Activated naive CD8-positive, alpha-beta T cell treated with anti-CD3 and anti-CD28 coated beads, Interleukin-2, amount 50 U/mL, for 16 hours (primary cell): Measurements from ENCODE around the gene LRRFIP1.
"Not testable (repeated sequence)": the region's sequence is repeated elsewhere in the genome, so short reads cannot be mapped to it uniquely, and the experiment has no call there.

Experiments
- DNase-seq: peaks from one replicate; pipeline ENCODE4 v3.0.0-alpha.2; 2020; ENCODE audit warnings: low read depth, low spot score

The LRRFIP1 gene

DNA sequence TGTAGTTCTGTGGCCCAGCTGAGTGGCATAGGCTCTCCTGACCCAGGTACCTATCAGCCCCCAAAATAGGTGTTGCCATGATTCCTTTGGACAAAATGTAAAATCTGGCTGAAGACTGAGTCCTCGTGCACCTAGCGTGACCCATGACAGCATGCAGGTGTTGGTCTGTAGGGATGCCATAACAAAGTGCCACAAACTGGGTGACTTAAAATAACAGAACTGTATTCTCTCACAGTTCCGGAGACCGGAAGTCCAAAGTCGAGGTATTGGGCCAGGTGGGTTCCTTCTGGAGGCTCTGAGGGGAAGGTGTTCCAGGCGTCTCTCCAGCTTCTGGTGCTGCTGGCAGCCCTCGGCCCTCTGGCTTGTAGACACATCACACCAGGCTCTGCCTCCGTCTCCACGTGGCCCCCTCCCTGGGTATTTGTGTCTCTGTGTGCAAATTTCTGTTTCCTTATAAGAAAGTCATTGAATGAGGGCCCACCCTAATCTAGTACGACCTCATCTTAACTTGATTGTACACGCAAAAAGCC lies 34.5 kb downstream of the LRRFIP1 start:
- DNase-seq: no peak

DNA sequence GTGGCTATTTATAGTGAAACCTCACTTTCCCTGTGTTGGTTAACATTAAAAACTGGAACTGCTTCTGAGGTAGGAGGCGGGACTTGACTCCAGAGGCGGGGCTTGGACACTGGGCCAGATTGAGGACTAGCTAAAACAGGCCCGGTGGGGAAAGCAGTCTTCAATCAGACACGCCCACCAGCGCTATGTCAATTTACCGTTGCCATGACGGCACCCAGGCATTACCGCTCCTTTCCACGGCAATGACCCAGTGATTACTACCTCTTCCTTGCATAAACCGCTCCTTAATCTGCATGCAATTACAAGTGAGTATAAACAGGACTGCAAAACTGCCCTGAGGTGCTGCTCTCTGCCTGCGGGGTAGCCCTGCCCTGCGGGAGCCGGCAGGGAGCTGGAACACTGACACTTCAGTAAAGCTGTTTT lies 35.3 kb downstream of the LRRFIP1 start:
- no peak for DNase-seq

DNA sequence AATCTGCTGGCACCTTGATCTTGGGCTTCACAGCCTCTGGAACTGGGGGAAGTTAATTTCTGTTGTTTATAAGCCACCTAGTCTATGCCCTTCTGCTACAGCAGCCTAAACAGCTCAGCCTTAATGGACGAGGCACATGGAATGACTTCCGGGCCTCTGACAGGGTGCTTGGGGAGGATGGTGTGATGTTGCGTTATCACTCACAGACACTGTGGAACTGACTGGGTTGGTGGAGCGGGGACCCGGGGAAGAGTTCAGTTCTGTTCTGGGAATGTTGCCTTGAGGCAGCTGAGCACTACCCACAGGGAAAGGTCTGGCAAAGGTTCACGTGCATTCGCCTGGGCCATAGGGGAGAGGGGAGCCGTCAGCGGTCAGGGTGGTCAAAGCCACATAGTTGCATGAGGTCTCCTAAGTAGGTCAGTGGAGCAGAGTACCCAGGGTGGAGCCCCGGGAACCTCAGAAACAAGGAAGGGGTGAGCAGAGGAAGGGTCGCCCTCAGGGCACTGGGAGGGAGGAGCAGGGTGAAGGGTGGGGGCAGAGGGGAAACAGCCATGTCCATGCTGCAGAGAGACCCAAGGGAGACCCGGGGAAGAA lies 36.2 kb downstream of the LRRFIP1 start:
- DNase-seq: no peak

DNA sequence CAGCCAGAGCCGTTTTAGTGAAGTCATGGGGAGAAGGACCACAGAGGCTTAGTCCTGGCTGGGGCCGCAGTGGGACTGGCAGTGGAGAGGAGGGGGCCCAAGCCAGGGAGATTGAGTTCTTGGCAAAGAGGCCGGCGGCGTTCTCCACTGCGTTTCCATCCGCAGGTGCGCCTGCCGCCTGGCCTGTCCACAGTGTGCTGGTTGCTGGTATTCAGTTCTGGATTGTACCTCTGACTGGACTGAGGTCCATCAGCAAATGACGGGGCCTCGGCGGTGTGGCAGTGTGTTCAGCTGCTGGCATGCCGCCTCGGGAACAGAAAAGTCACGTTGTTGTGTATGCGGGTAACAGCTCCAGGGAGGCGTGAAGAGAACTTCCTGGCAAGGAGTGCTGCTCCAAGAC lies 36.8 kb downstream of the LRRFIP1 start:
- no peak for DNase-seq

DNA sequence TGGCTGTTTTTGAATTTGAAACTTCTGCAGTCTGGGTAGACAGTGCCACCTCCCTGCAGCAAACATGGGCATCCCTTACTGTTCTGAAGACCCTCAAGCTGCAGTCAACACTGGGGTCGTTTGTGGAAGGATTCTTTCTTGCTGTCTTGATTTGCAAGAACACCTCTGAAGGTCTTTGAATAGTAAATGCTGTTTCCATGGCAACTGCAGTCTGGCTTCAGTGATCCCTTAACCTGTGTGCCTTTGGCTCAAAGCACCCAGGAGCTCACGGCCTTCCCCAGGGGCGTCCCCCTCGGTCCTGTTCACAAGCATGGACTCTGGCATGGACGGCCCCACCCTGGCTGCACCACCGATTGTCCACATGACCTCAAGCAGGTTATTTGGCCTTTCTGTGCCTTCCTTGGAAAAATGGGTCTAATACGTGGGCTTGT lies 38.3 kb downstream of the LRRFIP1 start:
- DNase-seq: no peak

DNA sequence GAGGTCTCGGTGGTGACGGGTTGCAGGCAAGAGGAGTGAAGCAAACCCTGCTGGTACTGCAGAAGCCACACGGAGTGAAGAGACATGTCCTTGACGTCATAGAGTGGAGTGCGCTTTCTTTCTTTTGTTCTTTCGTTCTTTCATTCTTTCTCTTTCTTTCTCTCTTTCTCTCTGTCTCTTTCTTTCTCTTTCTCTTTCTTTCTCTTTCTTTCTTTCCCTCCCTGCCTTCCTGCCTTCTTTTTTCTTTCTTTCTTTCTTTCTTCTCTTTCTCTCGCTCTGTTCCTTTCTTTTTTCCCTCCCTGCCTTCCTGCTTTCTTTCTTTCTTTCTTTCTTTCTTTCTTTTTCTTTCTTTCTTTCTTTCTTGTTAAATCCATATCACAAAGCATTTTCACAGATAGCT lies 39.2 kb downstream of the LRRFIP1 start:
- no peak for DNase-seq

DNA sequence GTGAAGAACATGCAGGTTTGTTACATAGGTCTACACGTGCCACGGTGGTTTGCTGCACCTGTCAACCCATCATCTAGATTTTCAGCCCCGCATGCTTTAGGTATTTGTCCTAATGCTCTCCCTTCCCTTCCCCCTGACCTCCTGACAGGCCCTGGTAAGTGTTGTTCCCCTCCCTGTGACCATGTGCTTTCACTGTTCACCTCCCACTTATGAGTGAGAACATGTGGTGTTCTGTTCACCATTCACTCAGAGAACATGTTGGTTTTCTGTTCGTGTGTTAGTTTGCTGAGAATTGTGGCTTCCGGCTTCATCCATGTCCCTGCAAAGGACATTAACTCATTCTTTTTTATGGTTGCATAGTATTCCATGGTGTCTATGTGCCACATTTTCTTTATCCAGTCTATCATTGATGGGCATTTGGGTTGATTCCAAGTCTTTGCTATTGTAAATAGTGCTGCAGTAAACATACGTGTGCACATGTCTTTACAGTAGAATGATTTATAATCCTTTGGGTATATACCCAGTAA lies 39.7 kb downstream of the LRRFIP1 start:
- DNase-seq: not testable (repeated sequence)

DNA sequence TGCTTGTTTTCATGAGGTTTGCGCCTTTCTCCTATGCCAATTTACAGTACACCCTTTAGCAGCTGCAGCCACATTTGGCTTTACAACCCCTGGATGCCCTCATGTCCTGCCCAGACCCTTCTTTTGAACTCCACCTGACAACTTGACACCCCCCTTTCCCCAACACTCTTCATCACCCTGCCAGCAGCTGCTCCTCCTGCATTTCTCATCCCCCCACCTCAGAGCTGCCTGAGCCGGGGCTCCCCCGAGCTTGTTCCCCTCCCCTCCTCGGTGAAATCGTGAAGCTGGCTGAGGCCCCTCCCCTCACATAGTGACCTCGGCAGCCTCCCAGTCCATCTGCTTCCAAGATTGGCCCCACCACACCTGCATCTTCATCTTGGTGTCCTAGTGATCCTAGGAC lies 40.5 kb downstream of the LRRFIP1 start:
- DNase-seq: no peak

DNA sequence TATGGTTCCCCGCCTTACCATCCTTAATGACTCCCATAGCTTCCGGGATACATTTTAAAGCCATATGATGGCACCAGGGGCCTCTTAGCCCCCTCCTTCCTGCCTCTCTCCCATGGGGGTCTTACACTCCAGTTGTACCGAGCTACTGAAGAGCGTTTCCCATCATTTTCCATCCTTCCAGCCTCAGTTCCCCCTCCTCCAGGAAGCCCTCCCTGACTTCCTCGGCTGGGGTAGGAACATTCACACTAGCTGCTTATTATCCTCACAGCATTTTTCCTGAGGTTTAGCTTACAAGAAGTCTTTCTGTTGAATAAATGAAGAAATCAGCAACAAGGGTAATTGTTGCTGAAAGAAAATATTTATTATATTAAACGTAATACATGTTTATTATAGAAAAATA lies 41.1 kb downstream of the LRRFIP1 start:
- DNase-seq: no peak

DNA sequence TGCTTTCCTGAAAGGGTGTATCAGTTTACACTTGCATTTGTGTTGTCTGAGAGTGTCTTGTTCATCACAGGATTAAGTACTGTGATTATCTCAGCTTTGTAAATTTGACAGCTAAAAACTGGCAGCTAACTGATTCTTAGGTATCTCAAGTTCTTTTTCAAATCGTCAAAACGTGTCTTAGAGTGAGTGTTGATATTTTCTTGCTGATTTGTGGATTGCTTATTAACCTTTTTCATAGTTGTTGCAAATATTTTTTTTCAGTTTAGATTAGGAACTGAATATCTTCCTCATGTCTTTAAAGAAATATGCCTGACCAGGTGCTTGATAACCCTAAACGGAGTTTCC lies 41.9 kb downstream of the LRRFIP1 start:
- no peak for DNase-seq

DNA sequence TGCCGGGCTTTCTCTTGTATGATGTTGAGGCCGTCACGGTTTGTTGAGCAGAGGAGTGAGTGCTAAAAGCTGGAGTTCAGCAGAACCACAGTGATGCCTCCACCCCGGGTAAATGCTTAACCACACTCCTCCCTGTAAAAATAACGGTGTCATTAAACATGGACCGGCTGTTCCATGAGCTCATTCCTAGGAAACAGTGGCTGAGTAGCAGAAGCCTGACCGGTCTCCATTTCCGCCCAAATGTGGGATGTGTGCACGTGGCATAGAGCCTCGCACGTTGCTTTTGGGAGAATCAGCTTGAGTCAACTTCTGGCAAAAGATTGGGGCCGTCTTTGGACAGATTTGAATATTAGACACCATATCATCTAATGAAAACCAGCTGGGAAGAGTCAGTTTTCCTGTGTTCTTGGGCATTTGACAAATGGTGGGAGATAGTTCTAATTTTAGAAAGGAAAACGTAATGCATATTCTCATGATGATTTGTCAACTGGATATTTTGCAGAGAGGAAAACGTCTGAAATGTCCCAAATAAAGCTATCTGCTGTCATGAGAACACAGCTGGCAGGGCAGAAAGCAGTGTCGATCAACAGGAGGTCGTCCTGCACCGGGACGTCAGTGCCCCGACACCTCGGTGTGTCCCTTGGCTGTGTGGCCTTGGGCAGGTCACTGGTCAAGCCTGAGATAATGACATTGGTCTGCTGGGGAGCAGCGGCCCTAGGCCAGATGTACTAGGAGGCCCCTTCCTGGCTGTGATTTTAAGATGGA lies 42.4 kb downstream of the LRRFIP1 start:
- no peak for DNase-seq

DNA sequence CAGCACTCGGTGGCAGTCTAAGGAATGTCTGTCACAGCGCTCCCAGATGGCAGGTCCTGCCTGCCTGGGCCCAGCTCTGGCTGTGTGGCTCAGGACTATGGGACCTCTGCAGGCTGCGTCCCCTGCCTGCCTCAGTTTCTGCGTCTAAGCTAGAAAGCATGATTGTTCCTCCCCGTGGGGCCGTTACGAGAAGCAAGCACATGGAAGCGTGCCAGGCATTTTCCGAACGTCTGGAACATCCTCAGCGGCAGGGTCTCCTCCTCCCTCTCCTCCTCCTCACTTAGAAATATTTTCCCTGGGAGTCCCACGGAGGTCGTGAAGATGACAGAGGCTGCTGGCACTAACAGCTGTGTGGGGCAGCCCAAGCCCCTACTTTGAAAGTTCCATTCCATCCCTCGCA lies 43.3 kb downstream of the LRRFIP1 start:
- DNase-seq: no peak

DNA sequence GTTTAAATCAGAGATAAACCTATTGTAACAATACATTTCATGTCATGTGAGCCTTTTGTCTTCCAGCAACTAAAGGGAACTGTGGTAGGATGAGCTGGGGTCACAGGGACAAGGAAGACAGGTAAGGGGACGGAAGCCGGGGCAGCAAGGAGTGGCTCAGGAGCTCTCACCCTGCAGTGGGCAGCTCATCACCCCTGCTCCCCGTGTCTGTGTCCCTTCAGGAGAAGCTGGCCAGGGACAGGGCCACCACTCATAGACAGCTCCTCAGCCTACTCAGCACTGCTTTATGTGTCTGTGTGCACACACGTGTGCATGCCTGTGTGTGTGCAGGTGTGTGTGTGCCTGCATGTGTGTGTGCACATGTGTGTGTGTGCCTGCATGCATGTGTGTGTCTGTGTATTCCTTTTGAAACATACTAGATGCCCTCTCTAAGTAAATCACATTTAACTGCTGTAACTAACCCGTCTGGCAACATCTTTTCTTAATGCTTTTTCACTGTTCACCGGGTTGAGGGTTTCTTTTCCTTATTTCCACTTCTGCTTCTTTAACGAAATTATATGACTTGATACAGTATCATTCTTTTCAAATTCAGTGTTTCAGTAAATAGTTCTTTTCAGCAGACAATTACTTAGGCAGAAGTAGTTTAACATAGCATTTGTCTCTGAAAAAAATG lies 44.2 kb downstream of the LRRFIP1 start:
- DNase-seq: no peak

DNA sequence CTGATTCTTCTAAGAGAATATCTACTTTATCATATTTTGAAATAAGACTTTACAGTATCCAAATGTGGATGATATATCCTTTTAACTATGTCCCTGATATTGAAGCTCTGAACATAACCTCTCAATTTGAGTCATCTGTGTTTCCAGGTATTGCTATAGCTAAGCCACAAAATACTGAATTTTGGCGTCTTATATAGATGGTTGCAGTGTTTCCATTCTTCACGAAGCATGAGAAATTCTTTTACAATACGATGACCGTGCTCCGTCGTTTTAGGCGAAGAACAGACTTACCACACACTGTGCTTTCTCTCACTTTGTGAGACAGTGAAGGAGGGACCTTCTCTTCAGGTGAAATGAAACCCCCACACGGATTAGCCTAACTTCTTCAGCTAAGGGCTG lies 45.3 kb downstream of the LRRFIP1 start:
- DNase-seq: no peak

DNA sequence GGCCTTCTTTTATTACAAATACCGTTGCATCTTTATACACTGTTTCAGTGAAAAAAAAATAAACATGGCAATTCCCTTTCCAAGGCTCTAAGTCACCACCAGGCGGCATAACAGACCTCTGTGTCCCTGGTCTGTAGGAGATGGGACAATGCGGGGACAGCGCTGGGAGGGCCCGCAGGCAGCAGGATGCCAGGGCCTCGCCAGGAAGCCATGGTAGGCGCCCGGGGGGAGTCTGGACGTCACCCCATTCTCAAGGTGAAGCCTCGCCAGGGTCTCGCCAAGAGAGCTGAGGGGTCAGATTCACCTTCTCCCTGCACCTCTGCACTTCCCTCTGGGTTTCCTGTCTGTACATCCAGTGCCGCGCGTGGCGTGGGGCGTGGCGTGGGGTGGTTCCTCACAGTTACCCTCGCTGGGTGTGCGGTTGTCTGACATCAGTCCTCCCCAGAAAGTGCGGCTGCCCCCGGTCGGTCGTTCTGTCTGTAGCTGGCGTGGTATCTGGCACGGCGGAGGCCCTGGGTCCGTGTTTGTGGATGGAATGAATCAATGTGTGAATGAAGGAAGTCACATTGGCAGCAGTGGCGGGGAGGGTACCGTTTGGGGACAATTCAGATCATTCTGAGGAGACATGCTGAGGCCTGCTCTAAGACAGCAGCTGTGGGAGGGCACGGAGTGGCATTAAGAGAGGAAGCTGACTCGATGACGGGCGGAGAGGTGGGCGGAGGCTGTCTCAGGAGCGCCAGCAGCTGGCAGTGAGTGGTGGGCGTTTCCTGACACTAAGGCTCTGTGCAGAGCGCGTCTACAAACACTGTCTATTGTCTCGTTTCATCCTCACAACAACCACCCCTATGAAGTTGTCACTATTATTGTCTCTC lies 46.0 kb downstream of the LRRFIP1 start:
- peak; percentile 76 for DNase-seq

DNA sequence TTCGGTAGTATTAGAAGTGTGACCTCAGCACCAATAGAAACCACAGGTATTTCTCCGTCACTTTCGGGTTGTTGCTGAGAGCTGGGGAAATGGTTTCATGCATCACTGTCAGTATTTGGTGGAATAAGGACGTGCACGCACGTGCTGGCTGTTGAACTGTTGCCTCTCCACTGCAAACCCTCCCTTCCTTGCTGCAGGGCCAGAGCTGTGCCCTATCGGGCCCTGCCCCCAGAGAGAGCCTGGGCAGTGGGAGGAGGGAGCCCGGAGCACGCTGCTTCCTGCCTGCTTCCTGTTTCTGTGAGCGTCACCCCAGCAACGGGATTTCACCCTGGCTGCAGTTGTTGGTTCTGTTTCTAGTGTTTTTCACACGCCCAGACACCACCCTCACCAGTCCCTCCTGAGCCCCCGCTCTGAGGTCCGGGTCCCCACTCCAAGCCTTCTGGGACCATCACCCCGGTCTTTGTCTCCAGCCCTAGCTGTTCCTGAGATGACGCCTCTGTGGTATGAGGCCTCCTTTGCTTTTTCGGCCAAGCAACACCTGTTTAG lies 47.4 kb downstream of the LRRFIP1 start:
- DNase-seq: no peak

DNA sequence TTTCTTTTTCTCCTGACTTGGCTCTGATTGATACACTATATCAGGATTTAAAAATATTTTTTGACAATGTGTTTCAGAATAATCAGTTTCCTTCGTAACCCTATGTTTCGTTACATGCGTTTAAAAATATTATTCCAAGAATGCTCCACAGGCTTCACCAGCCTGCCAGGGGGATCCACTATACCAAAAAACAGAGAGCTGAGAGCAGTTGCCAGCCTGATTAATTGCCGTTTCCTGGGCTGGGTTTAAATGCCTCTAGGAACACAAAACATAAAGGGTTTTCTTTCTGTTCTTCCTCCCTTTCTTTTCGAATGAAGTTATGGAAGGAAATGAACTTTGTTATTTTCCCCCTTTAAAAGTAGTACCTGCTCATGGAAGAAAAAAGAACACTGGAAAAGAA lies 47.9 kb downstream of the LRRFIP1 start:
- DNase-seq: no peak

DNA sequence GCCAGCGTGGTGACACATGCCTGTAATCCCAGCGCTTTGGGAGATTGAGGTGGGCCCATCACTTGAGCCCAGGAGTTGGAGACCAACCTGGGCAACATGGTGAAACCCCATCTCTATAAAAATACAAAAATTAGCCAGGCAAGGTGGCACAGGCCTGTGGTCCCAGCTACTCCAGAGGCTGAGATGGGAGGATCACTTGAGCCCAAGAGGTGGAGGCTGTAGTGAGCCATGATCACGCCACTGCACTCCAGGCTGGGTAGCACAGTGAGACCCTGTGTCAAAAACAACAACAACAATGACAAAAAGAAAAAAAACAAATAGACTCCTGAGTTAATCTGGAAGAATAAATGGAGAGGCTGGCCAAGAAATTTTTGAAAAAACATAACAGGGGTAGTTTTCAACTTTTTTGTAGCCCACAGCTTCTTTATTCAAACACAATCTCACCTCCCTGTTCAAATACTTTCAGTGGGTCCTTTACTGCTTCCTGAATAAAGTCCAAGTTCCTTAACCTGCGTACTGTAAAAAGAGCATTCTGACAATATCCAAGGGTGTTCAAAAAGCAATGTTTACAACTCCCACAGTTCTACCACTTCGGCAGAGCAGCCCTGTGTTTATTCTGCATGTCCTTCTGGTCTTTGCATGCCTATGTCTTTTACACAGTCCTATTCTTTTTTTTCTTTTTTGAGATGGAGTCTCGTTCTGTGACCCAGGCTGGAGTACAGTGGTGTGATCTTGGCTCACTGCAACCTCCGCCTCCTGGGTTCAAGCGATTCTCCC lies 53.5 kb downstream of the LRRFIP1 start:
- DNase-seq: no peak

DNA sequence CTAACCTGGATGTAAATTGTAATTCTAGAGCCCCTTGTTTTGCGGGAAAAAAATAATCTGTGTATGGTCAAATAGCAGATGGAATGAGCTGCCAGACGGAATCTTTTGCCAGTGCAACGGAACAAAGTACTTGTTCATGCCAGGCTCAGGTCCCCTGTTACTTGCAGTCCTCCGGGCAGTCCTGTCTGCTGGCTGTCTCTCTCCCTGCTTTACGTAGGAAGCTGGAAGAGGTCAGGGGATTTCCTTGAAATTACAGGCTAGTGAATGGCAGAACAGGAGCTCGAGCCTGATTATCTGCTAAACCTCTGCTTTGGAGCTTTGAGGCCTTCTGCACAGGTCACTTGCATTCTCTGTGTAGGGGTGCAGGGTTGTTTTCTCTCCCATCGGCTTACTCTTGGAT lies 54.8 kb downstream of the LRRFIP1 start:
- no peak for DNase-seq

DNA sequence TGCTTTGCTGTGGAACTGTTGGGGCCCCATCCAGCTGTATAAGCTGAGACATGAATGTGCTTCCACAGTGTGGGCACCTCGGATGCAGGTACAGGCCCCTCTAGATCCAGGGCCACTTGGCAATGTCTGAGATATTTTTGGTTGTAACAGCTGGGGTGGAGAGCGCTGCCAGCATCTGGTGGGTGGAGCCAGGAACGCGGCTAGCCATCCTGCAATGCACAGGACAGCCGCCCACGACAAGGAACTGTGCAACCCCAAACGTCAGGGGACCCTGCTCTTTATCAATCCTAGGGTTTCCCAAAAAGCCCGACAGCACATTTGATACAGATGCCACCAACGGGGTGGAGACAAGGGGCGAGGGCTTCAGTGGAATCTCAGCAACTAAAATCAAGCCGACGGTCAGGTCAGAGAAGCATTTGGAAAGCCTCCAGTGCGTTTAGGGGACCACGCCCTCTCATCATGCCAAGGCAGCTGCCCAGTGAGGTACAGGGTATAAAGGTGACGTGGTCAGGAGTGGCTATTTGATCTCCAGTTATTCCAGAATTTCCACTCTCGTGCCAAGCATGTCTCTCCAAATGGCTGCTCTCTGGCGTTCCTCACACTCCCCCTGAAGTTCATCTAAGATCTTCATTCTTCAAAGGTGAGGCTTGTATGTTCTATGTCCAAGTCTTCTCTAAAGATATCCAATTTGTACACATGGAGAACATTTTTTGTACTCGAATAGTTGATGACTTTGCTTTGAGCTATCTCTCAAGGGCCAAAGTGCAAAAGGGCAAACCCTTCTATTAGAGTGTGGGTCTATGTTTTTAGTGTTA lies 55.7 kb downstream of the LRRFIP1 start:
- no peak for DNase-seq
